Mesenchymal stem cell (in vitro differentiated cells and primary cell): ENCODE measurements around the gene KIF5A.

Source experiments
- DNase-seq: peaks from one replicate; pipeline ENCODE4 v3.0.0-alpha.2; 2013
- H2AFZ ChIP-seq: one replicate; pipeline ENCODE4 v1.6.1; 2013; ENCODE audit warnings: low read depth, mild to moderate bottlenecking, control low read depth, inconsistent platforms, low read length, moderate library complexity
- H2AK5ac ChIP-seq: 2 replicates; pipeline ENCODE4 v1.6.1; 2013; ENCODE audit warnings: low read length, moderate library complexity, mild to moderate bottlenecking, inconsistent platforms; ENCODE audit not compliant: severe bottlenecking
- H2BK120ac ChIP-seq: one replicate; pipeline ENCODE4 v1.6.1; 2013; ENCODE audit warnings: low read depth, mild to moderate bottlenecking, inconsistent platforms, low read length, moderate library complexity
- H2BK12ac ChIP-seq, 2 experiments: one replicate each; pipeline ENCODE4 v1.6.1; 2013; ENCODE audit warnings: inconsistent platforms in 2 of 2, low read length in 2 of 2, mild to moderate bottlenecking in 2 of 2, moderate library complexity in 2 of 2, control low read depth in 1 of 2
- H2BK15ac ChIP-seq: one replicate; pipeline ENCODE4 v1.6.1; 2013; ENCODE audit warnings: mild to moderate bottlenecking, low read depth, inconsistent platforms; ENCODE audit not compliant: poor library complexity, severe bottlenecking
- H2BK5ac ChIP-seq: 2 replicates; pipeline ENCODE4 v1.6.1; 2013; ENCODE audit warnings: low read depth, mild to moderate bottlenecking, low read length, control low read depth, inconsistent platforms; ENCODE audit not compliant: poor library complexity, severe bottlenecking
- H3K14ac ChIP-seq, 2 experiments: one replicate each; pipeline ENCODE4 v1.6.1; 2013; ENCODE audit warnings: inconsistent platforms in 2 of 2, low read length in 2 of 2, control low read depth in 1 of 2, mild to moderate bottlenecking in 1 of 2, moderate library complexity in 1 of 2
- H3K18ac ChIP-seq, 2 experiments: one replicate each; pipeline ENCODE4 v1.6.1; 2013; ENCODE audit warnings: inconsistent platforms in 2 of 2, low read length in 2 of 2, control low read depth in 1 of 2, low read depth in 1 of 2, mild to moderate bottlenecking in 1 of 2
- H3K23ac ChIP-seq, 2 experiments: one replicate each; pipeline ENCODE4 v1.6.1; 2013; ENCODE audit warnings: inconsistent platforms in 2 of 2, low read length in 2 of 2, mild to moderate bottlenecking in 2 of 2, moderate library complexity in 2 of 2, control low read depth in 1 of 2
- H3K27ac ChIP-seq: 2 replicates; pipeline ENCODE4 v1.5.1; 2013; ENCODE audit warnings: mild to moderate bottlenecking, moderate library complexity, low read length, control low read depth, inconsistent platforms; ENCODE audit not compliant: poor library complexity, severe bottlenecking
- H3K27me3 ChIP-seq, 2 experiments: 2 replicates each; pipeline versions ENCODE4 v1.6.1 to v1.7.0; 2013; ENCODE audit warnings: low read length in 2 of 2, mild to moderate bottlenecking in 2 of 2, moderate library complexity in 2 of 2, control low read depth in 1 of 2, inconsistent platforms in 1 of 2; ENCODE audit not compliant: control insufficient read depth in 1 of 2, insufficient read depth in 1 of 2
- H3K36me3 ChIP-seq, 2 experiments: 2 replicates each; pipeline versions ENCODE4 v1.6.1 to v1.7.0; 2013; ENCODE audit warnings: low read length in 2 of 2, control low read depth in 1 of 2, inconsistent platforms in 1 of 2, low read depth in 1 of 2, mild to moderate bottlenecking in 1 of 2; ENCODE audit not compliant: insufficient read depth in 2 of 2, control insufficient read depth in 1 of 2
- H3K4ac ChIP-seq, 2 experiments: one replicate each; pipeline ENCODE4 v1.6.1; 2013; ENCODE audit warnings: inconsistent platforms in 2 of 2, low read length in 2 of 2, mild to moderate bottlenecking in 2 of 2, moderate library complexity in 2 of 2, control low read depth in 1 of 2, low read depth in 1 of 2
- H3K4me1 ChIP-seq: 2 replicates; pipeline ENCODE4 v1.6.1; 2013; ENCODE audit warnings: low read depth, low read length, control low read depth; ENCODE audit not compliant: control insufficient read depth, insufficient read depth
- H3K4me2 ChIP-seq: 2 replicates; pipeline ENCODE4 v1.6.1; 2013; ENCODE audit warnings: low read length, mild to moderate bottlenecking, inconsistent platforms; ENCODE audit not compliant: poor library complexity, severe bottlenecking
- H3K4me3 ChIP-seq, 2 experiments: 2 replicates each; pipeline versions ENCODE4 v1.5.1 to v1.7.0; 2013; ENCODE audit warnings: low read length in 2 of 2, mild to moderate bottlenecking in 2 of 2, control low read depth in 1 of 2, low read depth in 1 of 2; ENCODE audit not compliant: insufficient read depth in 1 of 2
- H3K79me1 ChIP-seq: replicated peaks from 2 replicates; pipeline ENCODE4 v1.6.1; 2013; ENCODE audit warnings: mild to moderate bottlenecking, control low read depth, low read length, inconsistent platforms; ENCODE audit not compliant: poor library complexity, severe bottlenecking
- H3K9ac ChIP-seq: 2 replicates; pipeline ENCODE4 v1.7.0; 2013; ENCODE audit warnings: mild to moderate bottlenecking, low read length, moderate library complexity
- H3K9me3 ChIP-seq: 2 replicates; pipeline ENCODE4 v1.7.0; 2013; ENCODE audit warnings: mild to moderate bottlenecking, low read length; ENCODE audit not compliant: control insufficient read depth
- H4K8ac ChIP-seq: one replicate; pipeline ENCODE4 v1.6.1; 2013; ENCODE audit warnings: inconsistent platforms, mild to moderate bottlenecking, low read length, moderate library complexity
- H4K91ac ChIP-seq: one replicate; pipeline ENCODE4 v1.6.1; 2013; ENCODE audit warnings: mild to moderate bottlenecking, low read length, inconsistent platforms
- WGBS: methylation state at CpG from one replicate; pipeline ENCODE4 v1.1.7; 2013; ENCODE audit warnings: mixed read lengths; 5-methylcytosine and 5-hydroxymethylcytosine counted together

The KIF5A gene

GRCh38 chr12:57579011-57579410 is 29.2 kb downstream of the KIF5A start:
- Histone ChIP-seq H3K36me3 (peaks cover 0 to 20% of the 10 kb centered on the region in 2 experiments), H4K8ac (no peak overlapping the region), H3K79me1 (no peaks in the 10 kb centered on the region), H3K27me3 (peaks cover 13 to 62% of the 10 kb centered on the region in 2 experiments), H3K9ac (no peak overlapping the region), H3K4ac (no peak overlapping the region), H2BK5ac (no peak overlapping the region), H2AFZ (no peak overlapping the region), H3K27ac (no peak overlapping the region), H2BK120ac (no peak overlapping the region), H3K9me3 (no peaks in the 10 kb centered on the region), H4K91ac (no peak overlapping the region), H2BK12ac (no peak overlapping the region), H2AK5ac (no peak overlapping the region), H3K4me2 (no peak overlapping the region), H3K4me3 (no peak overlapping the region), H3K4me1 (no peaks in the 10 kb centered on the region), H2BK15ac (no peak overlapping the region), H3K14ac (no peak overlapping the region), H3K18ac (no peak overlapping the region), H3K23ac (no peak overlapping the region)
- 86% methylated on average over 2 of the region's 2 CpGs for WGBS
- no peak for DNase-seq

GRCh38 chr12:57579677-57580465 is 30.0 kb downstream of the KIF5A start:
- Histone ChIP-seq H3K27ac (no peak overlapping the region), H3K4me2 (no peak overlapping the region), H2AFZ (no peak overlapping the region), H2BK120ac (no peak overlapping the region), H4K8ac (no peak overlapping the region), H2BK12ac (no peak overlapping the region), H2AK5ac (no peak overlapping the region), H3K79me1 (no peaks in the 10 kb centered on the region), H3K9me3 (no peaks in the 10 kb centered on the region), H3K14ac (no peak overlapping the region), H3K18ac (no peak overlapping the region), H3K4me3 (no peak overlapping the region), H3K23ac (no peak overlapping the region), H4K91ac (no peak overlapping the region), H3K4ac (no peak overlapping the region), H2BK15ac (no peak overlapping the region), H3K9ac (no peak overlapping the region), H3K27me3 (peaks cover 17 to 67% of the 10 kb centered on the region in 2 experiments), H2BK5ac (no peak overlapping the region), H3K4me1 (no peaks in the 10 kb centered on the region), H3K36me3 (peaks cover 0 to 20% of the 10 kb centered on the region in 2 experiments)
- no peak for DNase-seq
- WGBS: 88% methylated on average over 8 of the region's 8 CpGs

GRCh38 chr12:57580466-57580795 is 30.6 kb downstream of the KIF5A start:
- Histone ChIP-seq H4K91ac (no peak overlapping the region), H2BK12ac (no peak overlapping the region), H3K36me3 (peaks cover 0 to 14% of the 10 kb centered on the region in 2 experiments), H3K4me3 (no peak overlapping the region), H3K18ac (no peak overlapping the region), H2AFZ (no peak overlapping the region), H3K4ac (no peak overlapping the region), H3K4me2 (no peak overlapping the region), H3K27me3 (peaks cover 23 to 69% of the 10 kb centered on the region in 2 experiments), H2BK120ac (no peak overlapping the region), H3K14ac (no peak overlapping the region), H3K79me1 (no peaks in the 10 kb centered on the region), H2AK5ac (no peak overlapping the region), H3K27ac (no peak overlapping the region), H3K9ac (no peak overlapping the region), H3K9me3 (no peaks in the 10 kb centered on the region), H2BK5ac (no peak overlapping the region), H3K23ac (no peak overlapping the region), H4K8ac (no peak overlapping the region), H2BK15ac (no peak overlapping the region), H3K4me1 (no peaks in the 10 kb centered on the region)
- WGBS: 79% methylated on average over 2 of the region's 4 CpGs
- no peak for DNase-seq

- peaks cover 31 to 76% of the 10 kb centered on the region in 2 experiments for H3K27me3 ChIP-seq
- no peak overlapping the region for H3K4me2 ChIP-seq
- no peak overlapping the region for H2BK120ac ChIP-seq
- no peak overlapping the region for H2AK5ac ChIP-seq
- 57% methylated on average over 1 of the region's 1 CpG for WGBS
- no peak overlapping the region for H2BK12ac ChIP-seq
- no peaks in the 10 kb centered on the region for H3K79me1 ChIP-seq
- H3K9me3 ChIP-seq: no peaks in the 10 kb centered on the region
- H3K18ac ChIP-seq: no peak overlapping the region
- no peak overlapping the region for H2BK5ac ChIP-seq
- H3K9ac ChIP-seq: no peak overlapping the region
- no peak overlapping the region for H2AFZ ChIP-seq
- H3K27ac ChIP-seq: no peak overlapping the region
- H2BK15ac ChIP-seq: no peak overlapping the region
- no peak for DNase-seq
- no peak overlapping the region for H4K91ac ChIP-seq
- H3K4me3 ChIP-seq: no peak overlapping the region
- peaks cover 0 to 11% of the 10 kb centered on the region in 2 experiments for H3K36me3 ChIP-seq
- no peak overlapping the region for H3K23ac ChIP-seq
- no peak overlapping the region for H3K14ac ChIP-seq
- H4K8ac ChIP-seq: no peak overlapping the region
- no peaks in the 10 kb centered on the region for H3K4me1 ChIP-seq
- no peak overlapping the region for H3K4ac ChIP-seq
These were observed 32.0 kb downstream of the KIF5A start for GRCh38 chr12:57581802-57582201.
